Activated T-cell treated with anti-CD3 and anti-CD28 coated beads, Interleukin-2, amount 50 U/mL, for 1 hour (primary cell): ENCODE results near the gene CDR2L.

Source experiments
- DNase-seq: peaks from one replicate; pipeline ENCODE4 v3.0.0-alpha.2; 2020

CDR2L gene

GRCh38 chr17:75046407-75047289 lies 59.2 kb downstream of the CDR2L start, which contains the start of the genes ATP5PD and KCTD2:
Gene ATP5PD, minus strand, starts transcription at chr17:75046969. Its CDS starts 4,319 bp downstream, at chr17:75042650.
Gene KCTD2, plus strand, starts transcription at chr17:75047225. Its CDS starts 26 bp downstream, at chr17:75047251.
- peak; percentile 95 for DNase-seq

DNA sequence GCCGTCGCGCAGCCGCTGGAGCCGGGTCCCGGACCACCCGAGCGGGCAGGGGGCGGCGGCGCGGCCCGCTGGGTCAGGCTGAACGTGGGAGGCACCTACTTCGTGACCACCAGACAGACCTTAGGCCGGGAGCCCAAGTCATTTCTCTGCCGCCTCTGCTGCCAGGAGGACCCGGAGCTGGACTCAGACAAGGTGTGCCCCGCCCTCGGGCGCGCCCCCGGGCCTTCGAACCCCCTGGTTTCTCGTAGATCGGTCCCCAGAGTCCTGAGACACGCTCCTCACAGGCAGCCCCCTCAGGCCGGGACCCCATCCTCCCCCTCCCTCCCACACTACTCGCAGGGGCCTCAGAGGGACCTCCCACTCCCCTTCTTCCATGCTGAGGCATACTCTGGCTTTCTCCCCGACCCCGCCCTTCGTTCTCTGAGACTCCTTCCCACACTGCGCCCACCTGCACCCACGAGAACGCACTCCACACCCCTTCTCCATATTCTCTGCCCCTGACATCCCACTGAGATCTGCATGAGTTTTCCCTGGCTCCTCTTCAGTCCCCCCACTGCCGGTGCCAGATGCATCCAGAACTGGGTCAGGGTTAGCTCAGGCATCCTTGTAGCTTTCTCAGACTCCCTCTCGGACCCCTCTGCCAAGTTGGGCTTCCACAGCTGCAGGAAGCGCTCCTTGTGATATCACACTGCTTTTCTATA lies 60.1 kb downstream of the CDR2L start:
- peak; percentile 50 for DNase-seq

- no peak for DNase-seq
Observed at GRCh38 chr17:75048249-75048878, 60.9 kb downstream of the CDR2L start.

- no peak for DNase-seq
Observed at GRCh38 chr17:75049057-75049456, 61.6 kb downstream of the CDR2L start.

- no peak for DNase-seq
Observed at GRCh38 chr17:75049706-75050105, 62.3 kb downstream of the CDR2L start.

DNA sequence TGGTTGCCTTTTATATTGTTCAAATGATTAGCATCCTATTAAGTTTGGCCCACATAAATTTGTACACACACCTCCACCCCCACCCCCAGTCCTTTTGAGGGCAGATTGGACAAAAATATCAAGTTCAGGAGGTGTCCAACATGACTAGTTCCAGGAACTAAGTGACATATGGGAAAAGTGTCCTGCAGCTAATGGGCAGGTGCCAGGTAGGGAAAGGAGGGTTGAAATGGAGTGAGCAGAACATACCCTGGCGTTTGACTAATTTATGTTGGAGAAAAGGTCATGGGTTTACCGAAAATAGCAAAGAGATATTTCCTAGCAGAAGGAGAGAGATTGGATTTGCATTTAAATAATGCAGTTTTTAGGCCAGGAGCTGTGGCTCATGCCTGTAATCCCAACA lies 64.5 kb downstream of the CDR2L start:
- no peak for DNase-seq
